HL-60 (cell line): Measurements from ENCODE around the gene CNGA2.

Experiments
- DNase-seq, 2 experiments: peaks; one replicate each; pipeline ENCODE4 v3.0.0-alpha.2; 2010 to 2020; ENCODE audit warnings: low read depth in 1 of 2, low spot score in 1 of 2
- H3K27ac ChIP-seq: fragments of 250-450 bp; sonication (Bioruptor Pico); replicated peaks from 2 replicates; pipeline ENCODE4 v1.5.1; 2020; ENCODE audit warnings: mild to moderate bottlenecking, moderate library complexity
- H3K27me3 ChIP-seq: fragments of 250-450 bp; sonication (Bioruptor Pico); 2 replicates; pipeline ENCODE4 v1.5.1; 2021; ENCODE audit warnings: mild to moderate bottlenecking, moderate library complexity; ENCODE audit not compliant: insufficient read depth, poor library complexity, severe bottlenecking
- H3K4me3 ChIP-seq: replicated peaks from 2 replicates; pipeline ENCODE4 v1.5.1; 2011; ENCODE audit warnings: mild to moderate bottlenecking, control low read depth, low read length; ENCODE audit not compliant: insufficient read depth
- CTCF ChIP-seq: IDR thresholded peaks from one replicate; pipeline ENCODE4 v1.5.1; 2011; ENCODE audit warnings: low read length, control low read depth, inconsistent platforms; ENCODE audit not compliant: insufficient read depth
- GABPA ChIP-seq: IDR thresholded peaks from 2 replicates; pipeline ENCODE4 v1.6.1; 2012; ENCODE audit warnings: low read depth
- POLR2AphosphoS5 ChIP-seq: IDR thresholded peaks from 2 replicates; pipeline ENCODE4 v1.6.1; 2012; ENCODE audit warnings: low read depth
- REST ChIP-seq: IDR thresholded peaks from 2 replicates; pipeline ENCODE4 v1.6.1; 2012; ENCODE audit warnings: low read depth; ENCODE audit not compliant: insufficient replicate concordance
- SPI1 ChIP-seq: IDR thresholded peaks from 2 replicates; pipeline ENCODE4 v1.6.1; 2012; ENCODE audit warnings: low read depth, mild to moderate bottlenecking, borderline replicate concordance
- long read RNA-seq: library from polyadenylated mRNA; unstranded; transcript quantifications from one replicate; pipeline ENCODE4 v2.0.0, GENCODE V29; 2020

CNGA2 gene
- long read RNA-seq: 0 reads

- Histone ChIP-seq H3K27ac (no peak within 1 kb of the TSS), H3K27me3 (no peaks in the 10 kb centered on the region), H3K4me3 (no peak within 1 kb of the TSS)
- no peak for TF ChIP-seq REST
- no peak for TF ChIP-seq GABPA
- TF ChIP-seq SPI1: no peak
- no peak for TF ChIP-seq CTCF
- no peak for TF ChIP-seq POLR2AphosphoS5
- no peak for DNase-seq
Observed at GRCh38 chrX:151734446-151734845, at the start of gene CNGA2. Gene CNGA2 (plus strand): TSS chrX:151734746. CDS start chrX:151738484, 3,738 bp downstream.

- TF ChIP-seq CTCF (no peak), GABPA (no peak), SPI1 (no peak), POLR2AphosphoS5 (no peak), REST (no peak)
- no peak for DNase-seq
- no peak overlapping the region for H3K4me3 ChIP-seq
- H3K27me3 ChIP-seq: no peaks in the 10 kb centered on the region
- no peak overlapping the region for H3K27ac ChIP-seq
Observed at GRCh38 chrX:151687635-151688034, 46.9 kb upstream of the CNGA2 start.

- H3K4me3 ChIP-seq: no peak overlapping the region
- no peak overlapping the region for H3K27ac ChIP-seq
- no peak for TF ChIP-seq GABPA
- no peak for TF ChIP-seq SPI1
- TF ChIP-seq POLR2AphosphoS5: no peak
- no peak for TF ChIP-seq CTCF
- no peak for TF ChIP-seq REST
- DNase-seq: no peak
- H3K27me3 ChIP-seq: no peaks in the 10 kb centered on the region
Observed at GRCh38 chrX:151688695-151689094, 45.9 kb upstream of the CNGA2 start.
